Transverse colon (tissue), 4 donors: Measurements from ENCODE around the gene ZNF397. TPM values are rescaled to one million over a fixed set of nuclear protein-coding genes. Genes with fewer than 3 reads are reported as not detected.

ENCODE experiments used
- DNase-seq: peaks from one replicate; pipeline ENCODE4 v3.0.0-alpha.2; 2019
- H3K27ac ChIP-seq, 4 donors: fragments of 200-600 bp; sonication (generic); 2 replicates each; pipeline ENCODE4 v1.5.1; 2016 to 2018; ENCODE audit warnings: inconsistent platforms in 4 of 4
- H3K27me3 ChIP-seq: fragments of 200-600 bp; sonication (generic); 2 replicates; pipeline ENCODE4 v1.5.1; 2017; ENCODE audit warnings: inconsistent platforms
- H3K36me3 ChIP-seq, 4 donors: fragments of 200-600 bp; sonication (generic); 2 replicates each; pipeline ENCODE4 v1.5.1; 2017 to 2019; ENCODE audit warnings: inconsistent platforms in 4 of 4
- H3K4me1 ChIP-seq, 4 donors: fragments of 200-600 bp; sonication (generic); 2 replicates each; pipeline ENCODE4 v1.5.1; 2017 to 2020; ENCODE audit warnings: inconsistent platforms in 4 of 4
- H3K4me3 ChIP-seq, 4 donors: fragments of 200-600 bp; sonication (generic); 1 replicate in 1 of 4; 2 replicates in 3 of 4; pipeline versions ENCODE4 v1.5.1 to v1.6.1; 2017 to 2019; ENCODE audit warnings: inconsistent platforms in 4 of 4
- H3K9me3 ChIP-seq, 2 donors: fragments of 200-600 bp; sonication (generic); 2 replicates each; pipeline ENCODE4 v1.5.1; 2017 to 2019; ENCODE audit warnings: inconsistent platforms in 2 of 2
- CTCF ChIP-seq, 5 experiments: fragments of 200-600 bp in 3 of 5; fragments of 450-650 bp in 2 of 5; sonication (generic) in 3 of 5; IDR thresholded peaks; 1 replicate in 2 of 5; 2 replicates in 3 of 5; pipeline ENCODE4 v1.5.1; 2016 to 2017; ENCODE audit warnings: antibody characterized with exemption in 5 of 5, inconsistent platforms in 3 of 5, mild to moderate bottlenecking in 2 of 5, moderate library complexity in 1 of 5
- EP300 ChIP-seq: sonication (generic); formaldehyde crosslinking; IDR thresholded peaks from one replicate; pipeline ENCODE4 v1.6.1; 2017; ENCODE audit warnings: antibody characterized with exemption, low read depth
- POLR2A ChIP-seq: fragments of 450-650 bp; IDR thresholded peaks from one replicate; pipeline ENCODE4 v1.6.1; 2016; ENCODE audit warnings: antibody characterized with exemption, mild to moderate bottlenecking, moderate library complexity
- POLR2AphosphoS5 ChIP-seq, 3 donors: sonication (generic); formaldehyde crosslinking; IDR thresholded peaks; one replicate each; pipeline ENCODE4 v1.6.1; 2016; ENCODE audit warnings: antibody characterized with exemption in 3 of 3
- WGBS, 2 donors: methylation state at CpG; one replicate each; pipeline ENCODE4 v1.1.5; 2018; ENCODE audit warnings: low coverage in 1 of 2; 5-methylcytosine and 5-hydroxymethylcytosine counted together
- in situ Hi-C, 4 donors: fragments of 200-750 bp; cut with MboI; loops; one replicate each; pipeline versions ENCODE4 v1.15.0 to v1.15.1; 2017; ENCODE audit warnings: low sequenced_read_pairs in 3 of 4, low pct_ligation_motif_present in 1 of 4, low pct_unique_long_range_greater_than_20kb in 1 of 4
- intact Hi-C: fragments of 100-400 bp; cut with DNase I; formaldehyde crosslinking; loops from one replicate; pipeline ENCODE4 v1.15.1; 2023; ENCODE audit warnings: low total_unique reads
- total RNA-seq, 4 donors: library from RNA; depleted of rRNA; stranded (reverse); fragments of >200 nt; gene quantifications; one replicate each; pipeline ENCODE4 v1.1.0, GENCODE V29; 2016

The ZNF397 gene
- total RNA-seq, 4 donors from 2014 or later, result 21.8 to 60.6 (median 32.0) TPM

- H3K27ac ChIP-seq, result no peak overlapping the region
- no peak for DNase-seq
- H3K9me3 ChIP-seq, result no peaks in the 10 kb centered on the region
- no peaks in the 10 kb centered on the region for H3K36me3 ChIP-seq
- H3K4me3 ChIP-seq, result no peak overlapping the region
- H3K4me1 ChIP-seq, result peaks cover 0 to 9% (median 3%) of the 10 kb centered on the region in 4 donors
- intact Hi-C loops, result no loop called here
- no peaks in the 10 kb centered on the region for H3K27me3 ChIP-seq
- TF ChIP-seq POLR2AphosphoS5 (IDR thresholded peaks at IDR 0.05), result no peak
- TF ChIP-seq EP300, result no peak
- no peak for TF ChIP-seq CTCF (IDR thresholded peaks at IDR 0.05)
- TF ChIP-seq POLR2A, result no peak
- in situ Hi-C loops, result no loop called here
- WGBS, 2 donors, result 92 to 100% methylated on average over 1 to 3 of the region's 3 CpGs
Observed at GRCh38 chr18:35284841-35285240, 44.0 kb downstream of the ZNF397 start.

- intact Hi-C loops (no loop called here), in situ Hi-C loops (no loop called here)
- Histone ChIP-seq H3K4me1 (peaks cover 7 to 25% (median 10%) of the 10 kb centered on the region in 4 donors), H3K4me3 (peak overlapping the region; percentile 55 to 72 (median 62)), H3K36me3 (no peaks in the 10 kb centered on the region), H3K9me3 (no peaks in the 10 kb centered on the region), H3K27me3 (no peaks in the 10 kb centered on the region), H3K27ac (peak overlapping the region; percentile 82 to 89 (median 85))
- 6 to 9% methylated on average over 5 to 6 of the region's 6 CpGs for WGBS, 2 donors
- TF ChIP-seq EP300, result no peak
- no peak for TF ChIP-seq POLR2A
- TF ChIP-seq POLR2AphosphoS5 (IDR thresholded peaks at IDR 0.05), result no peak
- no peak for TF ChIP-seq CTCF (IDR thresholded peaks at IDR 0.05)
- DNase-seq, result no peak
Observed at GRCh38 chr18:35289293-35289692, 48.5 kb downstream of the ZNF397 start.

DNA sequence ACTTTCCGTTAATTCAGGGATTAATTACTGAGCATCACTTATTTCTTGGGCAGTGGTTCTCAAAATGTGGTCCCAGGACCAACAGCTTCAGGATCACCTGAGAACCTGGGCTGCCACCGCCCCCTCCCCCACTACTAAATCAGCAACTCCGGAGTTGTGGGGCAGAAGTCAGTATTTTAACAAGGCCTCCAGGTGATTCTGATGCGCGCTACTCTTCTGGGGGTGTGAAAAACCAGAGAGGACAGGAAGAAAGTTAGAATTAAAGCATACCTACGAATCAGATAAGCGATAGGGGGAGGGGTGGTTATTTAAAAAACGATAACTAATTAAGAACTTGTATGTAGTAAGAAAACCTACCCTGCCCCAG, 48.9 kb downstream of the ZNF397 start:
- WGBS, 2 donors, result 0 to 1% methylated on average over 7 to 8 of the region's 8 CpGs
- no peak for TF ChIP-seq POLR2A
- TF ChIP-seq CTCF (IDR thresholded peaks at IDR 0.05), result no peak
- TF ChIP-seq POLR2AphosphoS5 (IDR thresholded peaks at IDR 0.05), result no peak
- TF ChIP-seq EP300, result no peak
- no peaks in the 10 kb centered on the region for H3K9me3 ChIP-seq
- H3K4me1 ChIP-seq, result peaks cover 7 to 25% (median 10%) of the 10 kb centered on the region in 4 donors
- H3K4me3 ChIP-seq, result peak overlapping the region; percentile 55 to 72 (median 62)
- H3K27ac ChIP-seq, result peak overlapping the region; percentile 82 to 89 (median 85)
- no peaks in the 10 kb centered on the region for H3K27me3 ChIP-seq
- no peaks in the 10 kb centered on the region for H3K36me3 ChIP-seq
- DNase-seq, result peak; percentile 52
- in situ Hi-C loops, result no loop called here
- intact Hi-C loops, result no loop called here

DNA sequence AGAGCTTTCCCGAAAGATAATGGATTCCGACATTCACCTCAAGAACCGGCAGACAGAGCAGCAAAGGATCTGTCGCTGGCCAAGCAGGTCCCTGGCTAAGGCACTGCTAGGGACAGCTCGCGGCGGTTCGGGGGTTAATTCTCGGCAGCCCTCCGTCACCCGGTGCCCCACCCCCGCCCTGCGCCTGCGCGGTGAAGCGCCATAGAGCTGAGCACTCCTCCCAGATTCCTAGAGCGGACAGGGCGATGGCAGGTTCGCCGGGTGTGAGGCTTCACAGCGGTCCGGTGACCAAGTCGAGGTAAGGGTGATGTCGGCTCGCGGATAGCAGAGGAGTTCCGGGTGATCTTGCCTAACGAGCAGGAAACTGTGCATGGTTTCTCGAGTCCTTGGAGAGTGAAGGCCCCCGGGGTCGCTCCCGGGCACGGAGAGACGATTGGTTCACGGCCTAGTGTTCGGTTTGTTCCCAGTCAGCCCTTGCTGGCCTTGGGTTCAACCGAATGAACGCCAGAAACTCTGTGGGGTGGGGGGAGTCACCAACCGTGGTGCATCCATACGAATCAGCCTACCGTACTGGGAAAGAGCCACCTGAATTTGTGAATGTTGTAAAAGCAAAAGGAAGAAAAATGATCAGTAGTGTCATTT, 49.4 kb downstream of the ZNF397 start, which contains the start of gene ZSCAN30:
Gene ZSCAN30 (minus strand): TSS at position 136 of the 642 bp plus-strand sequence. CDS start 25,877 bp downstream, outside the sequence.
- no peaks in the 10 kb centered on the region for H3K36me3 ChIP-seq
- peak within 1 kb of the TSS; percentile 60 to 72 (median 62) for H3K4me3 ChIP-seq
- no peaks in the 10 kb centered on the region for H3K9me3 ChIP-seq
- in situ Hi-C loops (no loop called here), intact Hi-C loops (no loop called here)
- H3K27ac ChIP-seq, result peak within 1 kb of the TSS; percentile 82 to 89 (median 85)
- TF ChIP-seq EP300 (no peak), CTCF (IDR thresholded peaks at IDR 0.05) (no peak), POLR2AphosphoS5 (IDR thresholded peaks at IDR 0.05) (peak; percentile 74 to 88 (median 87)), POLR2A (peak; percentile 87)
- H3K4me1 ChIP-seq, result peaks cover 7 to 25% (median 10%) of the 10 kb centered on the region in 4 donors
- H3K27me3 ChIP-seq, result no peaks in the 10 kb centered on the region
- 0% methylated on average over 5 to 39 of the region's 41 CpGs for WGBS, 2 donors
- peak; percentile 97 for DNase-seq
